CD4-positive, alpha-beta T cell treated with Interleukin-4 for 4 hours (primary cell): ENCODE results near the gene SASH1.

Experiments used
- DNase-seq: peaks from one replicate; pipeline ENCODE4 v3.0.0-alpha.2; 2020

SASH1 gene

GRCh38 chr6:148440877-148441453 is 98.3 kb downstream of the SASH1 start:
- DNase-seq: no peak

- DNase-seq: no peak
These were observed 98.8 kb downstream of the SASH1 start for GRCh38 chr6:148441454-148441911.

GRCh38 chr6:148443798-148444560 is 101.3 kb downstream of the SASH1 start:
- DNase-seq: no peak

- DNase-seq: no peak
These were observed 102.5 kb downstream of the SASH1 start for GRCh38 chr6:148445116-148445515.

GRCh38 chr6:148445620-148446019 is 103.0 kb downstream of the SASH1 start:
- DNase-seq: no peak

GRCh38 chr6:148446681-148447080 is 104.0 kb downstream of the SASH1 start:
- DNase-seq: no peak

GRCh38 chr6:148447521-148448230 is 105.0 kb downstream of the SASH1 start:
- DNase-seq: no peak

- no peak for DNase-seq
These were observed 105.9 kb downstream of the SASH1 start for GRCh38 chr6:148448369-148449012.

GRCh38 chr6:148450866-148451265 is 108.2 kb downstream of the SASH1 start:
- no peak for DNase-seq

- DNase-seq: peak; percentile 11
These were observed 109.1 kb downstream of the SASH1 start for GRCh38 chr6:148451690-148452089.

- DNase-seq: no peak
These were observed 110.2 kb downstream of the SASH1 start for GRCh38 chr6:148452876-148453275.

- no peak for DNase-seq
These were observed 111.3 kb downstream of the SASH1 start for GRCh38 chr6:148453906-148454305.

GRCh38 chr6:148455225-148455624 is 112.6 kb downstream of the SASH1 start:
- no peak for DNase-seq

GRCh38 chr6:148455674-148456558 is 113.3 kb downstream of the SASH1 start:
- no peak for DNase-seq

GRCh38 chr6:148457137-148457842 is 114.7 kb downstream of the SASH1 start:
- DNase-seq: no peak

GRCh38 chr6:148457843-148458159 is 115.2 kb downstream of the SASH1 start:
- no peak for DNase-seq

- no peak for DNase-seq
These were observed 116.6 kb downstream of the SASH1 start for GRCh38 chr6:148459238-148459637.

- no peak for DNase-seq
These were observed 118.4 kb downstream of the SASH1 start for GRCh38 chr6:148460876-148461646.

GRCh38 chr6:148461986-148462577 is 119.4 kb downstream of the SASH1 start:
- DNase-seq: no peak

- no peak for DNase-seq
These were observed 121.0 kb downstream of the SASH1 start for GRCh38 chr6:148463671-148464070.
